OCI-LY1 (cell line): Measurements from ENCODE around the gene ZNF462.

Experiments used
- H2AFZ ChIP-seq: fragments of 200-600 bp; sonication (generic), shearing (Covaris generic); 2 replicates; pipeline ENCODE4 v1.6.0; 2014; ENCODE audit warnings: antibody characterized with exemption, mild to moderate bottlenecking, low read length
- H3F3A ChIP-seq: fragments of 200-600 bp; sonication (generic), shearing (Covaris generic); 2 replicates; pipeline ENCODE4 v1.6.0; 2014; ENCODE audit warnings: mild to moderate bottlenecking, antibody characterized with exemption, low read length, moderate library complexity; ENCODE audit not compliant: insufficient read depth
- H3K27ac ChIP-seq: fragments of 200-600 bp; sonication (generic); 2 replicates; pipeline ENCODE4 v1.5.1; 2014; ENCODE audit warnings: low read length, mixed run types, mild to moderate bottlenecking, low read depth; ENCODE audit not compliant: poor library complexity, severe bottlenecking
- H3K27me3 ChIP-seq: fragments of 200-600 bp; sonication (generic); 2 replicates; pipeline ENCODE4 v1.6.0; 2014; ENCODE audit warnings: antibody characterized with exemption, mild to moderate bottlenecking, low read length, moderate library complexity; ENCODE audit not compliant: insufficient read depth
- H3K36me3 ChIP-seq: fragments of 200-600 bp; sonication (generic); 2 replicates; pipeline ENCODE4 v1.6.1; 2014; ENCODE audit warnings: mild to moderate bottlenecking, antibody characterized with exemption, low read length, moderate library complexity, mixed read lengths; ENCODE audit not compliant: insufficient read depth
- H3K4me1 ChIP-seq: fragments of 200-600 bp; sonication (generic); 2 replicates; pipeline ENCODE4 v1.5.1; 2014; ENCODE audit warnings: mild to moderate bottlenecking, low read length, moderate library complexity; ENCODE audit not compliant: insufficient read depth, severe bottlenecking
- H3K4me2 ChIP-seq: fragments of 200-600 bp; sonication (generic), shearing (Covaris generic); 2 replicates; pipeline ENCODE4 v1.6.1; 2014; ENCODE audit warnings: low read length
- H3K4me3 ChIP-seq: fragments of 200-600 bp; sonication (generic); 2 replicates; pipeline ENCODE4 v1.5.1; 2014; ENCODE audit warnings: low read length, low read depth, mild to moderate bottlenecking, mixed read lengths; ENCODE audit not compliant: poor library complexity, severe bottlenecking
- H3K79me2 ChIP-seq: fragments of 200-600 bp; shearing (Covaris generic); 2 replicates; pipeline ENCODE4 v1.6.1; 2016; ENCODE audit warnings: mixed run types, low read length, mixed read lengths; ENCODE audit not compliant: insufficient read depth
- H3K9ac ChIP-seq: fragments of 200-600 bp; sonication (generic), shearing (Covaris generic); 2 replicates; pipeline ENCODE4 v1.6.1; 2014; ENCODE audit warnings: mild to moderate bottlenecking, low read length, mixed read lengths
- H3K9me2 ChIP-seq: fragments of 200-600 bp; sonication (generic), shearing (Covaris generic); 2 replicates; pipeline ENCODE4 v1.6.1; 2014; ENCODE audit warnings: low read depth, mild to moderate bottlenecking, low read length, mixed read lengths
- H3K9me3 ChIP-seq: fragments of 200-600 bp; shearing (Covaris generic); 2 replicates; pipeline ENCODE4 v1.6.1; 2014; ENCODE audit warnings: low read length, mixed read lengths
- H4K20me1 ChIP-seq: fragments of 200-600 bp; sonication (generic), shearing (Covaris generic); 2 replicates; pipeline ENCODE4 v1.6.0; 2016; ENCODE audit warnings: mild to moderate bottlenecking, low read length; ENCODE audit not compliant: insufficient read depth
- CTCF ChIP-seq: fragments of 200-600 bp; sonication (generic), shearing (Covaris generic); IDR thresholded peaks from 2 replicates; pipeline ENCODE4 v1.5.1; 2017; ENCODE audit warnings: mild to moderate bottlenecking, antibody characterized with exemption, low read length, moderate library complexity, mixed read lengths
- EZH2 ChIP-seq: fragments of 200-600 bp; sonication (generic), shearing (Covaris generic); IDR thresholded peaks from 2 replicates; pipeline ENCODE4 v1.8.0; 2017; ENCODE audit warnings: borderline replicate concordance, mixed run types, mild to moderate bottlenecking, antibody characterized with exemption, low read length, moderate library complexity, mixed read lengths

Gene ZNF462

DNA sequence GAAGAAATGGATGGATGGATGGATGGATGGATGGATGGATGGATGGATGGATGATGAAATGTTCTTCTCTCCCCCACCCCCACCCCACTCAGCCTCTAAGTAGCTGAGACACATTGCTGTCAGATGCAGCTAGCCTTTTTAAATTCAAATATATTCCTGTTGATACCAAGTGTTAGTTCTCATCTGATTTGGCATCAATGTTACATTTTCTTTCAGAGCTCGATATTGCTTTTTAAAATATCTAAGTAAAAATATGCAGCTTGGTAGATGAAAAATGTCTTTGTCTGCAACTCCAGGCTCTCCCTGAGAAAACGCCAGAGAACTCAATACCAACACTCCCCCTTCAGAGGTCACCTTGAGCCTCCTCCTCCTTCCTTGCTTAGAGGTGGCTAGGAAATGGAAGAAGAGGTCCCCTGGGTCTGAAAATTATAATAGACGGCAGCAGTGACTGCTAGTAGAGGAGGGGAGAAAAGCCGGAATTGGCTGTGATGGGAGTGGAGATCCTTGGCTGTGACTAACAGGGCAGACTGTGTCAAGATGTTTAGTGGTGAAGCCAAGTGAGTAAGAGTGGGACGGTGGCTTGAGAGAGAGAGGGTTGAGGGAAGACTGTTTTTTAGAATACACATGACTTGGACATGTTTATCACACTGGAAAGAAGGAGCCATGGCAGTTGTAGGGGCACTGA, 156.0 kb downstream of the ZNF462 start:
- no peak overlapping the region for H3K9ac ChIP-seq
- H3K9me2 ChIP-seq = no peaks in the 10 kb centered on the region
- TF ChIP-seq CTCF (no peak), EZH2 (no peak)
- no peaks in the 10 kb centered on the region for H4K20me1 ChIP-seq
- no peaks in the 10 kb centered on the region for H3K27me3 ChIP-seq
- no peaks in the 10 kb centered on the region for H3K79me2 ChIP-seq
- H3K9me3 ChIP-seq = no peaks in the 10 kb centered on the region
- no peak overlapping the region for H3K4me2 ChIP-seq
- no peak overlapping the region for H3K4me3 ChIP-seq
- H3K36me3 ChIP-seq = no peaks in the 10 kb centered on the region
- peaks cover 2% of the 10 kb centered on the region for H3K4me1 ChIP-seq
- no peak overlapping the region for H3K27ac ChIP-seq
- no peak overlapping the region for H2AFZ ChIP-seq
- H3F3A ChIP-seq = no peaks in the 10 kb centered on the region

DNA sequence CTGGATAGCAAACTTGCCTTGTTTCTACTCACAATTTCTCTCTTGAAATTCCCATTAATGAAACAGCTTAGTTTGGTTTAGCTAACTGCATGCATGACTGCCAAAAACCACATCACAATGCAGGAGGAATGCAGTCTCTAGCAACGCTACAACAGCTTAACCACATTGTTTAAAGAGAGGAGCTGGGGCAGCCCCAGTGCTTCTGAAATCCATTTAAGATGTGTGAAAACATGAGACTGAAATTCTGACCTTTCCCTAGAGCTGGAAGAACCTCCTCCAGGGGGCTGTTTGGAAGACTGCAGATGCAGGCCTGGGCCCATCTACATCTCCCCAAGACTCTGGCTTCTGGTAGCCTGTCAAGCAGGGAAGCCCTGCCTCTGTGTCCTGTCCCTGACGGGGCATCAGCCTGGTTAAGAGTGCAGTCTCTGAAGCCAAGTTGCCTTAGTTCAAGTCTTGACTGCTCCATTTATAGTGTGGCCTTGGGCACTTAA, 157.1 kb downstream of the ZNF462 start:
- no peaks in the 10 kb centered on the region for H4K20me1 ChIP-seq
- H3K79me2 ChIP-seq = no peaks in the 10 kb centered on the region
- no peak overlapping the region for H2AFZ ChIP-seq
- H3K36me3 ChIP-seq = no peaks in the 10 kb centered on the region
- H3K4me3 ChIP-seq = no peak overlapping the region
- H3K27me3 ChIP-seq = no peaks in the 10 kb centered on the region
- H3K9me3 ChIP-seq = no peaks in the 10 kb centered on the region
- peaks cover 6% of the 10 kb centered on the region for H3K4me1 ChIP-seq
- no peak for TF ChIP-seq EZH2
- TF ChIP-seq CTCF = no peak
- no peak overlapping the region for H3K4me2 ChIP-seq
- no peaks in the 10 kb centered on the region for H3F3A ChIP-seq
- no peaks in the 10 kb centered on the region for H3K9me2 ChIP-seq
- H3K27ac ChIP-seq = no peak overlapping the region
- no peak overlapping the region for H3K9ac ChIP-seq

DNA sequence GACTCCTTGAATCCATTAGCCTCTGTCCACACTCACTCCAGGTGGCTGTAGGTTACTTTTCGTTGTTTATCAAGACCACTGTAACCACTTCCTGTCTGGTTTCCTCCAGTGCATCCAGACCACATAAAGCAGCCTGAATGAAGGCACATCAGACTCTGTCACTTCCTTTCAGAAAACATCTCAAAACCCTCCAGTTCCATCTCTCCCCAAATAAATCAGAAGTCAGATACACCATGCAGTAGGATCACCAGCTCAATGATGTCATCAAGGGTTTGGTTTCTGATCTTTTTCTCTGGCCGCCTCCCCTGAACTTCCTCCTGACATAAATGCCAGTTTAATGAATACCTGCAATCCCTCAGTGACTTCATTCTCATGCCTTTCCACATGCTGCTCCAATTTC, 161.2 kb downstream of the ZNF462 start:
- H3K27ac ChIP-seq = no peak overlapping the region
- no peaks in the 10 kb centered on the region for H3K27me3 ChIP-seq
- no peak overlapping the region for H3K9ac ChIP-seq
- H3K79me2 ChIP-seq = no peaks in the 10 kb centered on the region
- no peak for TF ChIP-seq CTCF
- TF ChIP-seq EZH2 = no peak
- H3F3A ChIP-seq = no peaks in the 10 kb centered on the region
- no peak overlapping the region for H3K4me3 ChIP-seq
- H3K4me1 ChIP-seq = peaks cover 6% of the 10 kb centered on the region
- no peaks in the 10 kb centered on the region for H4K20me1 ChIP-seq
- no peaks in the 10 kb centered on the region for H3K9me3 ChIP-seq
- H3K9me2 ChIP-seq = no peaks in the 10 kb centered on the region
- no peaks in the 10 kb centered on the region for H3K36me3 ChIP-seq
- H2AFZ ChIP-seq = no peak overlapping the region
- no peak overlapping the region for H3K4me2 ChIP-seq
